Activated CD8-positive, alpha-beta memory T cell treated with anti-CD3 and anti-CD28 coated beads, Interleukin-2, amount 50 U/mL, for 4 hours (primary cell): ENCODE data around the gene IL22RA2.

Experiments used
- DNase-seq: peaks from one replicate; pipeline ENCODE4 v3.0.0-alpha.2; 2020

IL22RA2 gene

GRCh38 chr6:137165375-137166246 lies 7.8 kb downstream of the IL22RA2 start:
- DNase-seq = peak; percentile 23

GRCh38 chr6:137163732-137164318 lies 9.6 kb downstream of the IL22RA2 start:
- no peak for DNase-seq

- DNase-seq = no peak
These were observed 10.6 kb downstream of the IL22RA2 start for GRCh38 chr6:137162692-137163306.

- DNase-seq = no peak
These were observed 11.5 kb downstream of the IL22RA2 start for GRCh38 chr6:137161949-137162348.

- DNase-seq = no peak
These were observed 12.7 kb downstream of the IL22RA2 start for GRCh38 chr6:137160763-137161162.

- DNase-seq = no peak
These were observed 13.5 kb downstream of the IL22RA2 start for GRCh38 chr6:137159912-137160311.

GRCh38 chr6:137157601-137158000 lies 15.8 kb downstream of the IL22RA2 start:
- DNase-seq = no peak

GRCh38 chr6:137156650-137157049 lies 16.8 kb downstream of the IL22RA2 start:
- DNase-seq = no peak

- DNase-seq = no peak
These were observed 17.6 kb downstream of the IL22RA2 start for GRCh38 chr6:137155830-137156229.

GRCh38 chr6:137150072-137150471 lies 23.4 kb downstream of the IL22RA2 start:
- no peak for DNase-seq

GRCh38 chr6:137149035-137149393 lies 24.4 kb downstream of the IL22RA2 start:
- DNase-seq = no peak

- DNase-seq = no peak
These were observed 25.0 kb downstream of the IL22RA2 start for GRCh38 chr6:137148306-137149034.

- DNase-seq = no peak
These were observed 26.2 kb downstream of the IL22RA2 start for GRCh38 chr6:137147195-137147594.

GRCh38 chr6:137146206-137146605 lies 27.2 kb downstream of the IL22RA2 start:
- no peak for DNase-seq

- DNase-seq = no peak
These were observed 28.0 kb downstream of the IL22RA2 start for GRCh38 chr6:137145421-137145820.

GRCh38 chr6:137136065-137136464 lies 37.4 kb downstream of the IL22RA2 start:
- no peak for DNase-seq

- DNase-seq = no peak
These were observed 39.0 kb downstream of the IL22RA2 start for GRCh38 chr6:137134483-137134882.

- no peak for DNase-seq
These were observed 40.3 kb downstream of the IL22RA2 start for GRCh38 chr6:137133122-137133521.

- DNase-seq = no peak
These were observed 46.5 kb downstream of the IL22RA2 start for GRCh38 chr6:137126875-137127485.

- DNase-seq = no peak
These were observed 50.4 kb downstream of the IL22RA2 start for GRCh38 chr6:137123078-137123477.

- DNase-seq = no peak
These were observed 50.8 kb downstream of the IL22RA2 start for GRCh38 chr6:137122612-137123011.

GRCh38 chr6:137121401-137121997 lies 51.9 kb downstream of the IL22RA2 start:
- DNase-seq = no peak

- DNase-seq = no peak
These were observed 52.7 kb downstream of the IL22RA2 start for GRCh38 chr6:137120748-137121147.
